GM18508 (cell line): ENCODE measurements around the gene TCL1B.
"Not testable (repeated sequence)": the region's sequence is repeated elsewhere in the genome, so short reads cannot be mapped to it uniquely, and the experiment has no call there.

Source experiments
- ATAC-seq: cut with Tn5 transposase; IDR thresholded peaks from one replicate; pipeline ENCODE4 v1.9.1; 2021; ENCODE audit warnings: moderate number of reproducible peaks; ENCODE audit not compliant: insufficient read depth, unreplicated experiment

The TCL1B gene

GRCh38 chr14:95665530-95665929 is 20.7 kb upstream of the TCL1B start:
- not testable (repeated sequence) for ATAC-seq

DNA sequence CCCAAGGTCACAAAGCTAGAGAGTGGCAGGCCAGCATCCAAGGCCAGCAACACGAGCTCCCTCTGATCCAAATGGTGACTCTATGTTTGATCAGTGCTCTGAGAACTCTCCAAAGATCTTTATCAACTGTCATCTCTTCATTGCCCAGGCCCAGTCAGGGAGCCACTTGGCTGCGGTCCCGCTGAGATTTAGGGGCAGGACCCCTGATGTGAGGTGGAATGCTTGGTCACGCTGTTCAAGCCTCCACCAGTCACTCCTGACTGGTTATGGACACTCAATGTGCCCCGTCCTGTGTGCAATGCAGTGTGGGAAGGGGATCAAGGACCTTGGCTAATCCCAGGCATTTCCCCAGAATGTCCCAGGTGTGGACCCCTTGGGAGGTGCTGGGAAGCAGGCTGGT is 19.8 kb upstream of the TCL1B start:
- no peak for ATAC-seq

- ATAC-seq = no peak
Observed at GRCh38 chr14:95667249-95667693, 19.0 kb upstream of the TCL1B start.

GRCh38 chr14:95668235-95668772 is 17.9 kb upstream of the TCL1B start:
- no peak for ATAC-seq

DNA sequence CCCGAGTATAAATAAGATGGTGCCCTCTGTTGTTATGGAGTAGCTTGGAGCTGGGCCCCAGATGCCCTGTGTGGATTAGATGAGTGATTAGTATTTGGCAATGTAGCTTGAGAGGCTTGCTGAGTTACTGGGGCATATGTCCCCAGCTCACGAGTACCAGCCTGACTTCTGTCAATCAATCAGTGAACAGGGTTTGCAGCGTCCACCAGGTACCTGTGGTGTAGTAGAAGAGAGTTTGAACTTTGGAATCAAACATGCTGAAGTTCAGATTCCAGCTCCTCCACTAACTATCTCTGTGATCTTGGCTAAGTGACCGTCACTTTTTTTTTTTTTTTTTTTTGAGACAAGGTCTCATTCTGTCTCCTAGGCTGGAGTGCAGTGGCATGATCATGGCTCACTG is 11.6 kb upstream of the TCL1B start:
- ATAC-seq = no peak

GRCh38 chr14:95675486-95675885 is 10.7 kb upstream of the TCL1B start:
- no peak for ATAC-seq

DNA sequence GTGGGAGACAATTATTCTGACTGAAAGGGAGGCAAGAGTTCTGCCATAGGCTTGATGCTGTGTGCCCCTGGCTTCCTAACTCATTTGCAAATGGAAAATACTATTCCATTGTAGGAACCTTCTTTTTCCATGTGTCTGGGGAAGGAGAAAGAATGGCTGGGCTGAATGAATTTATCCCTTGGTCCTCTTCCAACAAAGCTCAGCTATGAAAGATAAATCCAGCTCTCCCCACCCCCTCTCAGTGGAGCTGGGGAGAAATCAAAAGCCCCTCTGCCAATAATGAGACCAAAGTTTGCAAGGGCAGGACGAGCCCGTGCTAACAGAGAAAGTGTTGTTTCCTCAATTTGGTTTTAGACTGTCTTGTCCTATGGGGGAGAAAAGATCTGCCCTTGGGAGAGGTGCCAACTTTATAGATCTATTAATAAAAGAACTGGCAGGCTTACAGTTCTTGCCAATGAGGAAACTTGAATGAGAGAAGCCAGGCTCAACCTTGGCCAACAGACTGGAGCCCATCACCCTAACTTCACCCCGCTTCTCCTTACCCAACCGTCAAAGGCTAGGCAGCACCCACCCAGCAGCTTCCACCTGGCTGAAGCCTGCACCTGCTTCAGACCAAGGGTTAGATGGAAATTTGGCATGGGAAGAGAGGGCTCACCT is 8.9 kb upstream of the TCL1B start:
- ATAC-seq = no peak

DNA sequence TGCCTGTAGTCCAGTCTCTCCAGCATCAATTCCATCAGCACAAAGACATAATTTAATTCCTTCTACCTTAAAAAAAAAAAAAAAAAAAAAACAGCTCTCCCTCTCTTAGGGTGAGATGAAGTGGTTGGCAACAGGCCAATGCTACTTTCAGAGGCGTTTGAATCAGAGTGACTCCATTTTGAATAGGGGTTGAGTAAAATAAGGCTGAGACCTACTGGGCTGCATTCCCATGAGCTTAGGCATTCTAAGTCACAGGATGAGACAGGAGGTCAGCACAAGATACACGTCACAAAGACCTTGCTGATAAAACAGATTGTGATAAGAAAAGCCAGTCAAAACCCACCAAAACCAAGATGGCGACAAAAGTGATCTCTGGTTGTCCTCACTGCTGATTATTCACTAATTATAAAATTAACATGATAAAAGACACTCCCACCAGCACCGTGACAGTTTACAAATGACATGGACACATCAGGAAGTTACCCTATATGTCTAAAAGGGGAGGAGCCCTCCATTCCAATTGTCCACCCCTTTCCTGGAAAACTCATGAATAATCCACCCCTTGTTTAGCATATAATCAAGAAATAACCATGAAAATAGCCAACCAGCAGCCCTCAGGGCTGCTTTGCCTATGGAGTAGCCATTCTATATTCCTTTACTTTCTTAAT is 6.9 kb upstream of the TCL1B start:
- no peak for ATAC-seq

DNA sequence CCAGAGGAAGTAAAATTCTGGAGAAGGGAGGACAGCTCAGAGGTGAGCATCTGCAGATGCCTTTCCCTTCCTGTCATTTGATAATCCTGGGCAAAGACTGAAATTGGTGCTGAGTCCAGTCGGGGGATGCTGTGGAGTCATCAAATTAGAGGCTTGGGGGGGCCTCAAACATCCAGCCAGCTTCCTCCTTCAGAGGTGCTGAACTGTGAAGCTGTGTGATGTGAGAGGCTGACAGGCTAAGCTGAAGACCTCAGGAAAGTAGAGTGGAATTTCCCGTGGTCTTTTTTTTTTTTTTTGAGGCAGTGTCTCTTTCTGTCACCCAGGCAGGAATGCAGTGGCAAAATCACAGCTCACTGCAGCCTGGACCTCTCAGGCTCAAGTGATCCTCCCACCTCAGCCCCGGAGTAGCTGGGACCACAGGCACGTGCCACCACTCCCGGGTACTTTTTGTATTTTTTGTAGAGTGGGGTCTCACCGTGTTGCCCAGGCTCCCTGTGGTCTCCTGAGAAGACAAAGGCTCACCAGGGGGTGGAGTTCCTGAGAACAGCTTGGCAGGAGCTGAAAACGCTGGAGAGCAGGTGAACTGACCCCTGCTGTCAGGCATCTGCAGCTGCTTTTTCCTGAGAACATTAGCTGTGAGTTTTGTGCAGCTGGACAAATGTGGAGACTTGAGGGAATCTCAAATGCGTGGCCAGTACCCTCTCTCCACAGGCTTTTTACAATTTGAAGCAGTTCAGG is 6.1 kb upstream of the TCL1B start:
- ATAC-seq = no peak

DNA sequence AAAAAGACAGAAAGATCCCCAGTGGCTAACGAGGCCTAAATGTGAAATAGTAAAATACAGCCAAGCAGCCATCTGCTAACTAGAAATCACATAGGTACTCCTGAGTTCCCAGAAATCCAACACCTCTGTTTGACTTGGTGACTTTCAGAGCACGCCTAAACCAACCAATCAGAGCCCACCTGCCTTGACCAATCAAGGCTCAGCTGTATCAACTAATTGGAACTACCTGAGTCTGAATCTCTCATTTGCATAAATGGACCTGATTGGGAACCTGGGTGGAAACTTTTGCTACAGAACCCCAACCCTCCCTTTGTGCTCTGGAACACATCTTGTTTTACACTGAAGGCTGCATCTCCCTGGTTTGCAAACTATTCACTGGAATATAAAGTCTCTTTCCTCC is 5.1 kb upstream of the TCL1B start:
- no peak for ATAC-seq

- no peak for ATAC-seq
Observed at GRCh38 chr14:95683793-95684192, 2.4 kb upstream of the TCL1B start.

DNA sequence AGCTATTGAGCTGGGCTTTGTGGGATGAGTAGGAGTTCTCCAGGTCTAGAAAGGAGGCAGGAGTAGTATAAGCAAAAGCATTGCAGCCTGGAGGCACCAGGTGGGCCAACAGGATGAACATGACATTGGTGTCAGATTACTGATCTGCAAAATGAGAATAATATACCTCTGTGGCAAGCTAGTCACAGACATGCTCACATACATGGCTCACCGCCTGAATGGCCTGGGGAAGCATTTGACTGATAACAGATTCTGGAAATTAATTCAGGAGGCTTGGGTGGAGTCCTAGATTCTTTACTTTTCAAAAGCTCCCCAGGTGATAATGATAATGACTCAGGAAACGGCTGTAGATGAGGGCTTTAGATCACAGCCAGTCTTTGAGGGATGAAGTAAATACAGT is 709 bp downstream of the TCL1B start:
- ATAC-seq = no peak

DNA sequence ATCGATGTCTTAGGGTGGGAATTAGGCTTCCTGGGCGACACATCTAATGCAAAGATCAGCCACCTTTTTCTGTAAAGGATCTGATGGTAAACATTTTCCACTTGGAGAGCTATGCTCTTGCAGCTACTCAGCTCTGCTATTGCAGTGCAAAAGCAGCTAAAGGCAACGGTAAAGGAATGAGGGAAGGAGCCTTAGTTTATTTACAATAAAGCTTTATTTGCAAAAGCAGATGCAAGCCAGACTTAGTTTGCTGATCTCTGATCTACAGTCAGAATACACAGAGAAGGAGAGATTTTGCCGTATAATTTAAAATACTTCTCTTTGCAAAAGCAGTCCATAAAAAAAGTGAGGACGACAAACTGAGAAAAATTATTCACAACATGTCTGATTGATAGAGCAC is 3.2 kb downstream of the TCL1B start:
- ATAC-seq = no peak

GRCh38 chr14:95690815-95691214 is 4.6 kb downstream of the TCL1B start:
- ATAC-seq = no peak

- no peak for ATAC-seq
Observed at GRCh38 chr14:95691591-95691990, 5.4 kb downstream of the TCL1B start.

DNA sequence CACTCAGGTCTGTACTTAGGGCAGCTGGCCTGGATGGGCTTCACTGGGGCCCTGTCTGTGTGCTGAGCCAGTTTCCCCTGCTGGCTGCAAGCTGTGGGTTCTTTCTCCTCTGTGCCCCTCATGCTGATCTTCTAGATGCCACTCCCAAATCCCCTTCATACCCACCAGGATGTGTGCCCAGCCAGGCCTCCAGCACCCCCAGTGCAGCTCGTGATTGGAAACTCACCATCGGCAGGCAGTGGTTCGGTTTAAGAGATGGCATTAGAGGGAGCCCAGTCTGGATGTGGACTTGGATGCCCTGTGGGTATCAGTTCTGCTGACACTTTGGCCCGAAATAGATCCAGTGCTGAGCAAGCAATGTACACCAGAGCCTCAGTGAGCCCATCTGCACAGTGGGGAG is 5.9 kb downstream of the TCL1B start:
- ATAC-seq = no peak

GRCh38 chr14:95695051-95695450 is 8.8 kb downstream of the TCL1B start:
- no peak for ATAC-seq

DNA sequence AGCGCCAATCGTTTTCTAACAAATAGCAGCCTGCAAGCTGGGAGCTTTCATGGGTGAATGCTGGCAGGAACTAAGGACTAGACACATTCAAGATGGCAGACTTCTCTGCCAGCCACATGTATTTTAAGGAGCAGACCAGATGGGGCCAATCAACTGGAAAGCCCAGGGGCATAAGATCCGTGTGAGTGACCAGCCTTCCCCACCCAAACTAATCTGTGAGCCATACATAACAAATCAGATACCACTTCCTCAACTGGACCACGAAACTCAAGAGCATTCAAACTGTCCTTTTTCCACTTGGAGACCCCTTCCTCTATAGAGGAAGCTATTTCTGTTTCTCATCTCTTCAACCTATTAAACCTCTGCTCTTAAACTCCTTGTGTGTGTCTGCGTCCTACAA is 9.7 kb downstream of the TCL1B start:
- ATAC-seq = no peak

GRCh38 chr14:95696741-95697140 is 10.5 kb downstream of the TCL1B start:
- ATAC-seq = no peak

GRCh38 chr14:95697764-95698163 is 11.5 kb downstream of the TCL1B start:
- ATAC-seq = peak; percentile 48

DNA sequence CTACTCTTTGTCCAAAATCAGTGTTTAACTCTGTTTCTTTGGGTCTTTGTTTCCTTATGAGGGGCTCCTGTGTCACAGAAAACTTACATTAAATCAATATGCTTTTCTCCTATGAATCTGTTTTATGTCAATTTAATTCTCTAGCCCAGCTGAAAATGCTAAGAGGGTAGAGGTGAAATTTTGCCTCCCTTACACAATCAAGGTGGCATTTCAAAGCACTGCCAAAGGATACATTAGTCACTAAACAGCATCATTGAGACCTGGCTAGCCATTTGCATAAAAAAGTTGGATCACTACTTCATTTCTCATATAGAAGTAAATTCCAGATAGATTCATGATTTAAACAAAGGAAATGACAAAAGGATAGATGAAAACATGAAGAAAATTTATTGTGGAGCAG is 12.1 kb downstream of the TCL1B start:
- no peak for ATAC-seq
